NCI-H446 treated with DMSO at 0.1 percent for 48 hours (cell line): Measurements from ENCODE around the gene ISM1.

Experiments used
- DNase-seq: peaks from one replicate; lab custom pipeline; 2025; lab: John Stamatoyannopoulos, UW

Gene ISM1

GRCh38 chr20:13283869-13284829 lies 63.1 kb downstream of the ISM1 start:
- no peak for DNase-seq

DNA sequence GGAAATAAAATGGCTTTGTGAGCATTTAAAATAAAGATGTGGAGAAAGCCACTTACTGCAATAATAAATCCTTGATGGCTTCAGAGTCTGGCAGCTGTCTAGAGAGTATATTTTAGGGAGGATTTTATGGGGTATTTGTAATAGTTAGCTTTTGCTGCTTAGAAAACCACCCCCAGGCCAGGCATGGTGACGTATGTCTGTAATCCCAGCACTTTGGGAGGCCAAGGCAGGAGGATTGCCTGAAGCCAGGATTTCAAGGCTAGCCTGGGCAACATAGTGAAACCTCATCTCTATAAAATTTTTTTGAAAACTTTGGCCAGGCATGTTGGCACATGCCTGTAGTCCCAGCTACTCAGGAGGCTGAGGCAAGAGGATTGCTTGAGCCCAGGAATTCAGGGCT lies 63.8 kb downstream of the ISM1 start:
- DNase-seq, result no peak

GRCh38 chr20:13285408-13285807 lies 64.3 kb downstream of the ISM1 start:
- DNase-seq, result no peak

DNA sequence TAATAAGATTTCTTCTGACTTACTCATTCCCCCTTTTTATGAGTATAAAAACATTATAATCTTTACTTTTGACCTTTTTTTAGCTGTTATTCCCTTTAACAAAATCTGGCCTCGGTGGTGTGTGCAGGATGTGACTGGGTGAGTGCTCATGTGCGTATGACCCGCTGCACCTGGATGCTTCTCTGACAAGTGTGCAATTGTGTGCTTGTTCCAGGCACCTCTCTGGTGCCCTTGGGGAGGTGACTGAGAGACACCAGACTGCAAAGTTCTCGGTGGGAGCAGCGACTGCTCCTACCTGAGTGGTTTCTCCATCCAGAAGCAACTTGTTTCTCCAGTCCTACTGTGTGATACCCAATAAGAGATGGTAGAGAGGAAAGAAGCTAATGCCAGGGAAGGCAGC lies 65.0 kb downstream of the ISM1 start:
- no peak for DNase-seq

DNA sequence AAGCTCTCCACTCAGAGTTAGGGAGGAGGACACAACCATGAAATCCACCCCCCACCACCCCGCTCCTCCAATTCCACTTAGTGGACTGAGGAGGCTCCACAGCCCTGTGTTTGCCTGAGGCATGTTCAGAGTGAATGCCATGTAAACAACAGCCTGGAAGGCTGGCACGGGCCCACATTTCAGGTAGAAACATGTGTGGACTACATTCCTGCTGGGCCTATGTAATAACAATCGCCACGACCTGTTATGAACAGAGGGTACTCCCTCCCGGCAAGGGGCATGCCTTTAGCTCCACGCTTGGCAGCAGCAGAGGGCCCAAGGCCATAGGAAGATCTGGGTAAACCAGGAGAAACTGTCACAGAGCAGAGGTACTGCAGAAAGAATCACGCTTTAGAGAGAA lies 65.5 kb downstream of the ISM1 start:
- DNase-seq, result no peak

GRCh38 chr20:13288357-13288756 lies 67.3 kb downstream of the ISM1 start:
- no peak for DNase-seq

- no peak for DNase-seq
Observed at GRCh38 chr20:13289031-13289430, 68.0 kb downstream of the ISM1 start.

GRCh38 chr20:13290724-13291123 lies 69.7 kb downstream of the ISM1 start:
- DNase-seq, result no peak

DNA sequence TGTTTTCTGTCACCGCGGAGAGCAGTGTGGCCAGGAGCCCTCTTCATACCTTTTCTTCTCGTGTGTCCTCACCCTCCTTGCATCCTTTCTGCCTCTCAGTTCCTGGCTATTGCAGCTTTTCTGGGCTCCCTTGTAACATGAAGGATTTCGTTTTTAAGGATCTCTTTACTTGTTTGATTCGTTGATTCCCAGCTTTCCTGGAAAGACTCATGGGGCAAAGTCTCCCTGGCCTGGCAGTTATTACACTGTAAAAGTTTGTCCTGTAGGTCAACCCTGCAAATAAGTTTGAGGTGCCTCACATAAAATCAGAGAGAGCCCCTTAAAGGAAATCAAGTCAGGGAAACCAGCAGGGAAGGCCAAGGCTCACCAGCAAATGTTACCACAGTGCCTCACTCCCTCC lies 70.1 kb downstream of the ISM1 start:
- DNase-seq, result no peak

GRCh38 chr20:13292201-13292885 lies 71.3 kb downstream of the ISM1 start:
- no peak for DNase-seq

- DNase-seq, result no peak
Observed at GRCh38 chr20:13294522-13294921, 73.4 kb downstream of the ISM1 start.

DNA sequence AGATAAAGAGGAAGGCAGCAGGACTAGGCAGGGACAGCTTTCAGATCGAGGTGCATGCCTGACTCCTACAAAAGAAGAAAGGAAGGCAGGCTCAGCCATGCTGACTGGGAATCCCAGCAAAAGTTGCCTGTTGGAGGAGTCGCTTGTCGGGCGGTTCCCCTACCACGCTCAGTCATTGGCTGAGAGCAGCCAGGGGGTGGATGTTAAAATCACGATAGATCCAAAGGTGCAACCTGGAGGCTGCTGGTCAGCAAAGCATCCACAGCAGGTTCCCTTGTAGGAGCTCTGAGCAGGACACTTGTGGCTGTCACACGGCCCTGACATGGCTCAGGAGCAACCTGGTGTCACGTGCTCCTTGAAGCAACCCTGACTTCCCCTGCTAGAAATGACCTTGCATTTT lies 74.6 kb downstream of the ISM1 start:
- DNase-seq, result no peak

DNA sequence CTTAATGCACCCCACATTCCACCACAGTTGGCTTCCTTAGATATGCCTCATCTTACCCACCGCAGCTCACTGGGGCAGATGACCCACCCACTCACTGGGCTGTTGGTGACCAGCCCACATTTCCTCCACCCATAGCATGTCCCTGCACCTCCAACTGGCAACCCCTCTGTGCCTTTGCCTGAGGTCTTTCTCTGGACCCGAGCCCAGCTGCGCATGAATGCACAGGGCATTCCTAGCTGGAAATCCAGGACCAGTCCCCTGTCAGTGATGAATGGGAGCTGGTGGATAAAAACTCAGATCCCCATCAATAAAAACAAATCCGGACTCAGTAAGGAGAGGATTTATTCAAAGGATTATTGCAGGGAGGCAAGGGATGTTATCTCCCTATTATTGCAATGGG lies 75.0 kb downstream of the ISM1 start:
- no peak for DNase-seq

DNA sequence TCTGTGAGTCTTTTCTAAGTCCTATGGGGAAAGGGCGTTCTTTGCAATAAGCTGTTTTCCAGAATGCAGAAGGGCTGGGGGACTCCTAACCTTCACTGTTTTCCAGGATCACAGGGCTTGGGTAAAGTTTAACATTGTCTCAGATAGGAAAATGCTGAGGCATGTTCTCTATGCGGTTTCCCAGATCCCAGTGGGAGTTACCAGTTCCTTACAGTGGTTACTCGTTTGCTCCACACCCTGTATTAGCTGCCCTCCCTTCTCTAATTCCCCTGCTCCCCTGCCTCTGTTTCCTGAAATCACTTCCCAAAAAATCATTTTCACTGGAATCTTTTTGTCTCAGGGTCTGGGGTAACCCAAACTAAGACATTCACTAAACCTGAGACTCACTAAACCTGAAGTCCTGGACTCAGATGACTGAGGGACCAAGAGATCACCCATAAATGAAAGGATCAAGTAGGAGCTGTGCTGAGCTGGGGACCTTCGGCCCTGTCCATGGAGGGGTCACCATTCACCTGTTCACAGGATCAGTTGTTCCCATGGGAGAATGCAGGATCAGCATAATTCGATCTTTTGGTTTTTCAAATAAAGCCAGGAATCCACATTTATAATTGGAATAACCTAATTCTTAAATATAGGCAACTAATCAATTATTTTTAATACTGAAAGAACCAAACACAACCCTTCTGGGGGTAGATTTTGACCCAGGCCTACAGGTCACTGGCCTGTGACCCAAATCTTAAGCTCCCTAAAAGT lies 76.2 kb downstream of the ISM1 start:
- no peak for DNase-seq

GRCh38 chr20:13298692-13299373 lies 77.8 kb downstream of the ISM1 start:
- DNase-seq, result no peak

DNA sequence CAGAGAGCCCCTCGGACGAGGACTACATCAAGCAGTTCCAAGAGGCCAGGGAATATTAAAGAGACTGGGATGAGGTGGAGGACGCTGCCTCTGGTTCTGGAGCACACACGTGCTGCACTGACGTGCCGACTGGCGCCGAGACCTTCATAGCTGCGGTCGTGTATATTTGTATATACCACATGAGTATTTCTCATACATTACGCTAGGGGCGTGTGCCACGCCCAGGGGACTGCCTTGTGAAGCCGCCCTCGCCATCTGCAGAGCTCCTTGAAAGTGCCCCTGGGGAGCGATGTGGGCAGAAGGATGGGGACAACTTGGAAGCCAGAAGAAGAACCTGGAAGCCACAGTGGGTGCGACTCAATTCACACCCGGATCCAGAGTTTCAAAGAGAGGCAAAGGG lies 78.3 kb downstream of the ISM1 start:
- no peak for DNase-seq

GRCh38 chr20:13301596-13301995 lies 80.5 kb downstream of the ISM1 start:
- DNase-seq, result no peak

DNA sequence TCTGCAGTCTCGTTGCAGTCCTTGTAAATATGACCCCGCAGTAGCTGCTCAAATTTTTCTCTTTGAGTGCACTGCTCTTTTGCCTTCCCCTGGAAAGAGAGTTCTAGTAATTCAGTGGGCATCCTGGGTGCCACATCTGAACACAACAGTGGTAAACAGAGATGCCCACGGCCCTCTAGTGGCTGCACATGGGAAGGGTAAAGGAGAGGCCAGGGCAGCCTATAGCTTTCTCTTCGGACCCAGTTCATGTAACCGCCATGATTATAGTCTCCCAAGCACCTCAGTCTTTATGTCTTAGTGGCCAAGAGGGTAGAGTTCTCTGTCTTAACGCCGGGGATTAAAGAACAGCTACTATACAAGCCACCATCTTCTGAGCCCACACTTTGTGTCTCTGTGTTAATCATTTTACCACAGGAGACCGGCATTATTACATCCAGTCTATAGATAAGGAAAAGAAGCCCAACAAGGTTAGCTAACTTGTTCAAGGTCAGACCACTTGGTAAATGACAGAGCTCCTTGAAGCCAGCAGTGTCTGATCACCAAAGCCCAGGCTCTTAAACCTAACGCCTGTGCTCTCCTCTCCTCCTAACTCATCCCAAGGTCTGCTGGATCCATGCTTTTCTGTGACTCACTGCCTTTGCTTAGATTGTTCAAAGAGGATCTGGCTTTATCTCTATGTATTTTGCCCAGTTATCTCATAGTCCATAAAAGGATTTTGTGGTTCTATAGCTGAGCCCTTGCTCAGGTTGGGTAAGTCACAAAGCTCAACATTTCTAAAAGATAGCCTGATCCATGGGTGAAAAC lies 81.8 kb downstream of the ISM1 start:
- DNase-seq, result no peak

DNA sequence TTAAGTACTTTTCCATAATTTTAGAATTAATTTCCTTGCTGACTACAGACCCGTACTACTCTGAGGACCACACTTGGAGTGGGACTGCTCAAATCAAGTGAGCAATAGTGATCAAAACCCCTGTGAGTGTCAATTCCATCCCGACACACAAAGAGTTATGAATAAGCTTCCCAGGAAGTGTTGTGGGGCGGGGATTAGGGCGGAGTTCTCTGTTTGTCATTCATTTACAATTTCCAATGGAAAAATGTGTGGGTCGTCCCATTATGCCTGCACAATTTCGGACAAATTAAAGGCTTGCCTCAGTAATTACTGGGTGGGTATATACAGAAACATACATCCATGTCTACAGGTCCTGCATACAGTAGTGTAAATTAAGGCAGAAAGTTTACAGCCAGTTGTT lies 84.2 kb downstream of the ISM1 start:
- no peak for DNase-seq

- DNase-seq, result no peak
Observed at GRCh38 chr20:13307562-13308163, 86.6 kb downstream of the ISM1 start.

- no peak for DNase-seq
Observed at GRCh38 chr20:13312300-13312699, 91.2 kb downstream of the ISM1 start.
